HG03097 (cell line): ENCODE data around the gene H6PD.

ENCODE experiments used
- ATAC-seq: cut with Tn5 transposase; IDR thresholded peaks from one replicate; pipeline ENCODE4 v1.9.1; 2021; ENCODE audit not compliant: unreplicated experiment, low FRiP score

Gene H6PD

DNA sequence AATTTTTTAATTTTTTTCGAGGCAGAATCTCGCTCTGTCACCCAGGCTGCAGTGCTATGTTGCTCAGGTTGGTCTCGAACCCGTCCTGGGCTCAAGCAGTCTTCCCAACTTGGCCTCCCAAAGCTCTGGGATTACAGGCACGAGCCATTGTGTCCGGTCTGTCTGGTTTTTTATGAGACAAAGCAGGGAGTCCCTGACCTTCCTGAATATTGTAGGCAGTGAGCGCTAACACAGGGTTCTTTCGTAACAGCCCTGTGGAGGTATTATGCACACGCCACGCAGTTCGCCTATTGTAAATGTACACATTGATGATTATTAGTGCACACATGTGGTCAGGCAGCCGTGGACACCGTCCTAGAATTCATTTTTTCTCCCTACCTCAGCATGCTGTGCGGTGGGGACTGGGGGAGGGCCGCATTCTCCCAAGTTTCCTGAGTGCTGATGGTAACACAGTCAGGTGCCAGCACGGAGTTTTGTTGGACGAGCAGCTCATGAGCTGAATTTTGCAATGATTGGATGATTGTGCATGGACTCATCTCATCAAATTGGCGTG is 77.7 kb downstream of the H6PD start:
- ATAC-seq: no peak

DNA sequence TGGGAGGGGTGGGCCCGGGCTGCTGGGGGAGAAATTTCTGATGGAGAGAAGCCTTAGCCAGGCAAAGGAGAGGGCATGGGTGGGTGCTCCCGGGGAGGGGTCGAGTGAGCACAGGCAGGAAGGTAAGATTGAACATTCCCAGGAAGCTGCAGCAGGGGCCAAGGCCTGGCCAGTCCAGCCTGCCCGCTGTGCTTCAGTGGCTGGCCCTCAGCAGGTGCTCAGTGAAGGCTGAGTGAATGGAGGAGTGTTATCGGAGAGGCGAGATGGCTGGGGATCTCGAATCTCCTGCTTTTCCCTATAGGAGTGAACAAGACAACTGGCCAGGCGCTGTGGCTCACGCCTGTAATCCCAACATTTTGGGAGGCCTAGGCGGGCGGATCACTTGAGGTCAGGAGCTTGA is 79.0 kb downstream of the H6PD start:
- ATAC-seq: no peak

DNA sequence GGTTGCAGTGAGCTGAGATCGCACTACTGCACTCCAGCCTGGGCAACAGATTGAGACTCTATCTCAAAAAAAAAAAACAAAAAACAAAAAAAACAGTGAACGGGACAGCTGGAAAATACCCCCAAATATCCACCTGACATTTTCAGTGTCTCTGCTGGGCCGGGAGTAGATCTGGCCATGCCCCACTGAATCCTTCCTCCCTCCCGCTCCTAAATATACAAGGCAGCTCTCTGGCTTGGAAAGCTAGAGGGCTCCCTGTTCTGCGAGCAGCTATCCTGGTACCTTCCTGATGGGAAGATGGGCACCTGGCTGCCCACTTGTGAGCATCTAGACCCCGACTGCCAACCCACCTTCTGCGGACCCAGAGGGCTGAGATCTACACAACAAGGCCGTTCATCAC is 79.5 kb downstream of the H6PD start:
- no peak for ATAC-seq

DNA sequence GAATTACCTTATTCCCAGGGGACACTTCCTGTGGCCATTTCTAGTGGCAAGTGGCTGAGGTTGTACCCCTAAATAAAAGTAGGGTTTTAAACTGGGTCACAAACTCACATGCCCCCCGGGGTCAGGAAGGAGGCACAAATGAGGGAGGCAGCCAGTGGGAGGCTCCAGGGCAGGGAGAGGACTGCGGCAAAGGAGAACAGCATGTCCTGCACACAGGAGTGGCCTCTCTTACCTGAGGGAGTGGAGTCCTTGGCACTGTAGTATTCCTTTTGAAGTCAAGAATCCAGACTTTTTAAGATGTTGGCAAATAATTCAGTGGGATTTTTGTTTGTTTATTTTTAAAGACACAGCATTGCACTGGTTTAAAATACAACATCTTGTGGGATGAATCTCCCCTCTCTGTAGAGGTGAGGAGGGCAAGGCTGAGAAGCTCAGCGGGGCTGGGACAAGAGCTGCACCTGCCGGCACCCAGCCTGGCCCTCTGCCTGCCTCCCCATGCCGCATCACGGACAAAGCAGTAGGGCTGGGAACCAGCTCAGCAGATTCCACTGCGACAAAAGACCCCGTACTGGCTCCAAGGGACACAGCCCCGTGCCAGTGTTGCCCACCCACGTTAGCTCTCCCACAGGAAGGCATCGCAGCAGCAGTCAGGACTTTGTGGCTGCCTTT is 80.3 kb downstream of the H6PD start:
- no peak for ATAC-seq

DNA sequence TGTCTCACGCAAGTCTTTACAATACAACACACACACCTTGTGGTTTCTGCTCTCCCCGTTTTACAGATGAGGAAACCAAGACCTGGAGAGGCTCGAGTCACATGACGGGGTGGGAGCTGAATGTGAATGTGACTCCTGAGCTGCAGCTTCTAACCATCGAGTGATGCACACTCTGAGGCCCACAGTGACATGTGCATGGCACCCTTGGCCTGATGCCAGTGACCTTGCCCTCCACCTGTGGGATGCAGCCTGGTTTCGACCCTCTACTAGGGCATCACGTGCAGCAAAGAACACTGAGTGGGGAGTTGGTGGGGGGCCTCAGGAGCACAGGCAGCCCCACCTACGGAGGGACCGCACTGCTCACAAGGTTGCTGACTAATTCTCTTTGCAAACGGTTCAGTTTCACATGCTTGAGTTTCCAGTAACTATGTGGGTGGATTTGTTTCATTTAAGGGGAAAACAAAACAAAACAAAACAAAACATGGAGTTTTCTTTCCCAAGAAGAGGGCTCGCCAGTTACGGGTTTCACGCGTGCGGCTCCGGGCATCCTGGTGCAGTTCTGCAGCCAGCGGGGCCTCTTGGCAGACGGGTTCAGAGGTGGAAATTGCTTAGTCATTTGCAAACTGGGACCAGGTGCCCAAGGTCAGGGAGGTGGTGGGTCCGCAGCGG is 81.0 kb downstream of the H6PD start:
- ATAC-seq: no peak

DNA sequence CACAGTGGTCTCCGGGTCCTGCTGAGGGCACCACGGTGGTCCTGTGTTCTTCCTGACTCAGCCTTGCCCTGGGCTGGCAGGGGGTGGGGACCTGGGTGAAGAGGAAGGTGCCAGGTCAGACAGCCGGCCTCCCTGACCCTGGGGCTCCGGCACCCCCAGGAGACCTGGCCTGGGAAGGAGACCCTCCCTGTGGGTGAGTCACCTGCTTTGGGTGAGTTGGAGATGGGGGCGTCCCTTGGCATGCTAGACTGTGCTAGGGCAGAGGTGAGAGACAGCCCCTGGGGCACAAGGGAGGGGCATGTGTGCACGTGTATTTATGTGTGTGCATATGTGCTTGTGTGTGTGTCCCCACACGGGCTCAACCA is 81.5 kb downstream of the H6PD start:
- ATAC-seq: no peak

DNA sequence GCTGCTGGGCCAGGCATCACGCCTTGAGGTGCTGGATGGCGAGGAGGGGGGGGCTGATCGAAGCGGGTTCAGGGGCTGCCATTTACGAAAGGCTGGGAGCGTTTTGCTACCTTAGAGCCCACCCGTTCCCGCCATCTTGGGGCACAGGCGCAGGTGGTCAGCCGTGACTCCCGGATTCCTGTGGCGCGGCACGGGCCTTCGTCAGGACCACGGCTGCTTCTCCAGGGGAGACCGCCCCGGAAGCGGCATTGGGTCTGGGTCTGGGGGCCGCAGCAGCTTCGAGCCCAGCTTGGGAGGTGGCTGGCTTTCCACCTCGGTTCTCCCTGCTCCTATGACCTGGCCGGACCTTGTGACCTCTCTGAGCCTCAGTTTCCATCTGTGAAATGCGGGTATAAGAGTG is 81.9 kb downstream of the H6PD start:
- ATAC-seq: no peak

DNA sequence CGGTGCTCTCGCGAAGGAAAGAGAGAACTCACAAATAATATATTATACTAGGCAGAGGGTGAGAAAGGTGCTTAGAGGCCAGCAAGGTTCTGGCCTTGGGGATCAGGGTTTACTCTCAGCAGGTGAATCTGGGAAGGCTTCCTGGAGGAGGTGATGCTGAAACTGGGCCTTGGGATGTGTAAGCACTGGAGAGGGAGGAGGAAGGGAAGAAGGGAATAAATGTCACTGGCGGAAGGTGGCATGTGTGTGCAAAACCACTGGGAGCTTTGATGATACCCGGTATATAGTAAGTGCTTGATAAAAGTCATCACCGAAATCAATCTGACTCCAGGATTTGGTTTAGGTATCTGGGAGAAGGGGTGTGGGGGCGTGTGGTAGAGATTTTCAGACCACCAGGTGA is 82.5 kb downstream of the H6PD start:
- no peak for ATAC-seq

DNA sequence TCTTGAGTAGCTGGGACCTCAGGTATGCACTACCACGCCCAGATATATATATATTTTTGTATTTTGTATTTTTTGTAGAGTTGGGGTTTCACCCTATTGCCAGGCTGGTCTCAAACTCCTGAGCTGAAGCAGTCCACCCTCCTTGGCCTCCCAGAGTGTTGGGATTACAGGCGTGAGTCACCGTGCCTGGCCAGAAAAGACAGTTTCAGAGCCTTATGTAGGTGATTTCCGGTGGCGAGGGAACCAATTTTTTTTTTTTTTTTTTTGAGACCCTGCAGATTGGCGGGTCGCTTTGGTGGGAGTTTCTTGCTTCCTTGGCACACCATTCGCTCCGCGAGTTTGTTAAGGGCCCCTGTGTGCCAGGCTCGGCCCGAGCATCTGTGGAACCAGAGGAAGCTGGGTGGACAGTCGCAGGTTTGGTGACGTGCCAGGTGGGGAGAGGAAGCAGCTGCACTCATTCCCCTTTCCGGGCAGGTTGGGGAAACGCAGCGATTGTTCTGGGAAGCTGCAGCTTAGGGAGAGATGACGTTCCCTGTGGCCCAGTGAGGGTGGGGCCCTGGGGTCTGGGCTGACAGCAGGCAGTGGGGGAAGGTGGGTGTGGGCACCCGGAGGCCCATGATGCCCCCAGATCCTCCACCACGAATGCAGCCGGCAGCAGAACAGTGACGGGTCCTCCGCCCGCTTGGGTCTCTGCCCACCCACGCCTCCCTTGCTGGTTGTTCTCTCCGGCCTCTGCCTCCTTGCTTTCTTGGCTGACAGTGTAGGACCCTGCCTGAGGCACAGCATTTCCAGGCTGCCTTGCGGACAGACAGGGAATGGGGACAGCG is 83.2 kb downstream of the H6PD start:
- no peak for ATAC-seq

DNA sequence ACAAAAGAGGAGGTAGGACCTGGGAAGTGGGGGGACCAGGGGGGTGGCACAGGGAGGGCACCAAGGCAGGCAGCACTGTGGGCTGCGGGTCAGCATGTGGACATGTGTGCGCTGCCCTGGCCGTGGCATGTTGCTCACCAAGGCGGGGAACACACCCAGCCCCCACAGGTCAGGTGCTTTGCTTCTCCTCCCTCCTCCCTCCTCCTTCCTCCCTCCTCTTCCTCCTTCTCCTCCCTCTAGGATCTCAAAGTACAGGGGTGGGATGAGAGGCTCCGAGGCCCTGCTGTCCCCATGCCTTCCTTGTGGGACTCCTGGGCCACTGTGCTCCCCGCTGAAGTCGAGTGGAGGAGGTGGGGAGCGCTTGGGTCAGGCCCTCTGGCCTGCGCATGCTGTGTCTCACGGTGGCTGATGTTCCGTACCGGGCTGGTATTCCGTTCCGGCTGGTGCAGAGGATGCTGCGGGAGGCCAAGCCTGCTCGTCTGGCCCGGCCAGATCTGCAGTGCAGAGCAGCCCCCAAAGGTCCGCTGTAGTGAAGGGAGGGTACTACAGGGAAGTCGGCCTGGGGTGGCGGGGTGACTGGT is 84.7 kb downstream of the H6PD start:
- no peak for ATAC-seq

DNA sequence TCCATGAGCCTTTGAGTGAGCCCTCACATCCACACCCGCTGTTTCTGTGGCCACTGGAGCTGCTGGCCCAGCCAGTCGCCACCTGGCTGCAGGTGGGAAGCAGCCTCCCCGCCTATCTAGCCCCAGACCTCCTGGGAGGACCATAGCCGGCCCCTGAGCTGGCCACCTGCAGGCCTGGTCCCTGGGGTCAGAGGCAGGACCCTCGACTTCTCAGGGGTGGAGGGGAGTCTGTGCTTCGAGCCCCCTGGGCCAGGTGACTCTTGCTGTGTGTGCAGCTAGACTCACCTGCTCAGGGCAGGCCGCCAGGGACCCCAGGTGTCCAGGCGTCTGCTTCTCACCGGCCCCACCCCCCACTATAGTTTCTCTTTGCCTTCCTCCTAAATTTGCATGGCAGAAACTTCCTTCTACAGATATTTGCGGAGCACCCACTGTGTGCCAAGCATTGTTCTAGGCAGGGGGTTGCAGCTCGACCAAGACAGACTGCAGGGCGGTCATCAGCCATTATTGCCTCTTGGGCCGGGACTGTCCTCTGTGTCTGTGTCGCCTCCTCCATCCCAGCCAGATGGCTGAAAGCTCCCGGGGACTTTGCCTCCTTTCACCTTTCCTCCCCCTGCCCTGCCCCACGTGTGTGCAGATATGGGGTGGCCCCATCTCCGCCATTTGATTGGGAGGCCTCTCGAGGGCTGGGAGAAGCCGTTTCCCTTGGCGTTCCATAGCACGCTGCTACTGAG is 85.4 kb downstream of the H6PD start:
- ATAC-seq: no peak
